ENCODE results near the gene P2RX1.
"Not testable (repeated sequence)": the region's sequence is repeated elsewhere in the genome, so short reads cannot be mapped to it uniquely, and the experiment has no call there.

The P2RX1 gene

DNA sequence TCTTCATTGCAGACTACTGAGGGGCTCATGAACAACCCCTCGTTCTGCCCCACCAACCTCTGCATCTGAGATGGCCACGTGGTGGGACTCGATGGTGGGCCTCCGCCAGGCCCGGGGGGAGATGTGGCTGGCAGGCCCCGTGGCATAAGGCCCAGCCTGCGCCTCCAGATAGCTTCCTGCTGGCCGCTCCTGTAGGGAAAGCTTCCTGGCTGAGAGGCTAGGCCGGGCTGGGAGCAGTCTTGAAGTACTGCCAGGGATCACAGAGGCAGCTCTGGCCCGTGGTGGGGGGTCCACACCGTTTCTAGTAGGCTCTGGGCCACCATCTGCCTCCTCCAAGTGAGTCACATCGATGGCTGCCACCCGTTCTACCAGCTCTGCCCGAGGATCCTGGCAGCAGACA is 31.0 kb downstream of the P2RX1 start:
- DNase-seq: no peak

DNA sequence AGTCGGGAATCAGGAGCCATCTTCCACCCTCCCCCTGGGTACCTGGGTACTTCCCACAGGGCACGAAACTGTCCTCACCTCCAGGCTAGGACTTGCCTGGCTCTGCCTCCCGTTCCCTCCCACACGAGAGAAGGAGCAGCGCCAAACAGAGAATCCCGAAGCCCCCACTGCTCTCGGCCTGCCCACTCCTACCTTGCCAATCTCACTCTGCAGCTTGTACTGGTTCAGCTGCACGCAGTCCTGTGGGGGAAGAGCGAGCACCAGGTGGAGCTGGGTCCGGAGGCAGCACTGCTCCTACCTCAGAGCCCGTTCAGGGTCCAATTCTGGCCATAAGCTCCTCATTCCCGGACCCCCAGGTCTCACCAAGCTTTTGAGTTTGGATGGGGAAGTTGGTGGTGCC is 32.1 kb downstream of the P2RX1 start:
- DNase-seq: no peak

DNA sequence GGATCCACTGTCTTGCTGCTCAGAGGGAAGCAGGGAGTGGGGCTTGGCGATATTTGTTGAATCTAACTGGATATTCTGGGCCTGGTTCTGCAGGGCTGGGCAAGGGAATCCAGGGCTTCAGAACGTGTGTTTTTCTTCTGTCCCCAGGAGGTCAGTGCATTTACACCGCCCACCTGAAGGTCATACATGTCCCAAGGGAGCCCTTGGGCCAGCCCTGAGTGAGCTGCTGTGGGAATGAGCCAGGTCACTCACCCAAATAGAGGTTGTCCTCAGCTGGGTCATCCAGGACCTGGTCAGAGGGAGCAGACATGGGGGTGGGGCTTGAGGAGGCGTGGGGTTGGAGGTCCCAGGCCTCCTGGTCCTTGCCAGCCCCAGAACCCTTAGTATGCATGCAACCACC is 34.0 kb downstream of the P2RX1 start:
- DNase-seq: no peak

DNA sequence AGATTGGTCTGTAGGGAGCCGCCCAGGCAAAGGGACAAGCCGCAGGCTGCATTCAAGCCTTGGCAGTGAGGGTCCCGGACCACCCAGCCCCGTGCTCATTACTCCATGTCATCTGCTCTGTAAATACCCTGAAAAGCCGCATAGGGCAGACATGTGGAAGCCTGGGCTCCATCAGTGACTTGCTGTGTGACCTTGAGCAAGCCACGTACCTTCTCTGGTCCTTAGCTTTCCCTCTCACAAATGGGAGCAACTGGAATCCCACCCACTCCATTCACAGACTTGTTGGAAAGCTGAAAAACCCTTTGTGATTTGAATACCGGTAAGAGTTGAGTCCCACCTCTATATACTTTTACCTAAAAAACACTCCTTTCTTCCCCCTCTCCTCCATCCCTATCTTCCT is 35.3 kb downstream of the P2RX1 start:
- DNase-seq: no peak

DNA sequence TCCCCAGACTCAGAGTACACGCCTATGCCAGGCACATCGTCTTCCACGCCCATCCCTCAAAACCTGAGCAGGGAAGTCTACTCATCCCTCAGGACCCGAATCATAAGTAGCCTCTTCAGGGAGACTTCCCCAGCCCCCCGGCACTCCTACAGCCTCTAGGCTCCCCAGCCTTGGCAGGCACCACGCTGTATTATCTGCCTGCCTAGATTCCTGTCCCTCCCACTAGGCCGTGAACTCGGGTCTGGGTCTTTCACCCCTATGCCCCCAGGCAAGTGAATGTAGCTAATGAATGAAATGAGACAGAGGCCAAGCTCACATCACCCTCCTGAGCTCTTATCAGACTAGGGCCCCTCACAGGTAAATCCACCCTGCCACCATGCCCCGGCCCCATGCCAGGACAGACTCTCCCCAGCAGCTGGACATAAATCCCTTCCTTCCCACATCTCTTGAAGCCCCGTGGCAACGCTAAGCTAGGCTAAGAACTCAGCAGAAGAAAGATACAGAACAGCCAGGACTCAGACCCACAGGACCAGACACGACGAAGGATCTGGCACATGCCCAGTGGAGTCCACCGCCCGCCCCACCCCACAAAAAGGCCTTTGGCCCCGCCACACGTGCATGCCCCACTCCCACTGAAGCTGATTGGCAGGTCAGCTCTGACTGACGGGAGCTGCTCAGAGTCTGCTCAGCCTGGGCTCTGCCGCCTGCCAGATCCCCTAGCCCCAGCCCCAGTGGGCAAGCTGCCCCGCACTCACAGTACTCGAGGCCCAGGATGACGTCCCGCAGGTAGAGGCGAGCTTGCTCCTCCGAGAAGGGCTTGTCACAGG is 36.5 kb downstream of the P2RX1 start:
- DNase-seq: no peak

DNA sequence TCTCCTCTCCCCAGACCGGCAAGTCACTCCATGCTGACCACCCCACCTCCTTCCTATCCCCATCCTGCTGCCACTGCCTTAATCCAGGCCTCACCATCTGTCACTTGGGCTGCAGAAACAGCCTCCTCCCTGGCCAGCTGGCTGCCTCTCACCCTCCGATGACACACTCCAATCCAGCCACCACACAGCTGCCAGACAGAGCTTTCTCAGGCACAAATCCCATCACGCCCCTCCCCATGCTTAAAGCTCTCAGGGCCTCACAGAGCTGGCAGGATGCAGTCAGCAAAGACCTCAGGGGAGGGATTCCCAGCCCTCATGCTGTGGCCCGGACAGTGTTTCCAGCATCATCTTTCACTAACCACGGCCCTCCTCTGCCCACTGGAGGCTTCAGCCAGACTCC is 37.1 kb downstream of the P2RX1 start:
- DNase-seq: no peak

DNA sequence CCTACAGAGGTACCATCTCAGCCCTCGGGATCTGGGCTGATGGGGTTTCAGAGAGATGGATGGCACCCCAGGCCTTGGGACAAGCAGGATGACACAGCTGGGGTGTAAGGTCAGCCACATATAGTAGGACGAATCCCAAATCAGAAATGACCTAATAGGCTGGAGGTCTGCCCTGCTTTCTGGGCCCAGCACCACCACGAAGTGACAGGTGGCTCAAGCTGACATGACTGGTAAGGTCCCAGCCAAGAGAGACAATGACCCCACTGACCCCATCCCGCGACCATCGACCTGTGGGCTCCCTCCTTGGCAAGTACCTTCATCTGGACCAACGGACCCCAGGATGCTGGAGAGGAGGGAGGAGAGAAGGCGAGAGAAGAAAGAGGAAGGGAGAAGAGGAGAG is 39.0 kb downstream of the P2RX1 start:
- no peak for DNase-seq

DNA sequence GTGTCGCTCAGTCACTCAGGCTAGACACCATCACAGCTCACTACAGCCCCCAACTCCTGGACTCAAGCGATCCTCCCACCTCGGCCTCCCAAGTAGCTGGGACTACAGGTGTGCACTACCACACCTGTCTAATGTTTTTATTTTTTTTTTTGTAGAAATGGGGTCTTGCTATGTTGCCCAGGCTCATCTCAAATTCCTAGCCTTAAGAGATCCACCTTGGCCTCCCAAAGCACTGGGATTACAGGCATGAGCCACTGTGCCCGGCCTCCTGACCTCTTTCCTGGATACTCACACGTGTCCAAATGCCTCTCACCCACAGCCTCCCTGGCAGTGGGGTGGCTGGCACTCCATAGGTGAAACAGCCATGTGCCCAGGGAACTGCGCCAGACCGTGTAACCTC is 40.9 kb downstream of the P2RX1 start:
- no peak for DNase-seq

DNA sequence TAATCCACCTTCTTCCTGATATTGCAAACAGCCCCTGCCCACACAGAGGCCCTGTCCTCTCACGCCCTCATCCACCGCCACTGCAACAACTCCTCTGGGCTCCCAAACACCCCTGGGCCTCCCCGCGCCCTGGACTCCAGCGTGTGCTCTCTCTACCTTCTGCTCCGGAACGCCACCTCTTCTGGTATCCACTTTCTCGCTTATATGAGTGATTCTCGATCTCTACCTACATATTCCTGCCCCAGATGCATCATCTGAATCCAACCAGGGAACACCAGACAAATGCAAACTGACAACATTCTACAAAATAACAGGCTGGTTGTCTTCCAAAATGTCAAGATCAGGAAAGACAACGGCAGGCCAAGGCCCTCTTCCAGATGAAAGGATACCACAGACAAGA is 42.4 kb downstream of the P2RX1 start:
- no peak for DNase-seq

DNA sequence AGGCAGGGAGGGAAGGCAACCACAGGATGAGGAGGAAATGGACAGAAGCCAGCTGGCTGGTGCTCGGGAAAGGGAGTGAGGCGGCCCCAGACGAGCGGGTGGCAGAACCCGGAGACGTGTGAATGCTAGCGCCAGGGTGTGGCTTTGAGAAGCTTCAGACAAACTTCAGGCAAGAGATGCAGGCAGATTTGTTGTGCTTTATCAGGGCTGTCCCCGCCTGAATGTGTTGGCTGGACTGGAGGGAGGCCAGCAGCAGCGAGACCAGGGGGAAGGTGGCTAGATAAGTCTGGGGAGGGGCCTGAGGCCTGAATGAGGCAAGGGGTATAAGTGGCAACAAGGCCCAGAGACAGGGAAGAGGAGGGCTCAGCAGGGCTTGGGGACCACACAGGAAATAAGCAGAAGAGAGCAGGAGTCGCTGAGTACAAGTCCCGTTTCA is 45.4 kb downstream of the P2RX1 start:
- DNase-seq: no peak

DNA sequence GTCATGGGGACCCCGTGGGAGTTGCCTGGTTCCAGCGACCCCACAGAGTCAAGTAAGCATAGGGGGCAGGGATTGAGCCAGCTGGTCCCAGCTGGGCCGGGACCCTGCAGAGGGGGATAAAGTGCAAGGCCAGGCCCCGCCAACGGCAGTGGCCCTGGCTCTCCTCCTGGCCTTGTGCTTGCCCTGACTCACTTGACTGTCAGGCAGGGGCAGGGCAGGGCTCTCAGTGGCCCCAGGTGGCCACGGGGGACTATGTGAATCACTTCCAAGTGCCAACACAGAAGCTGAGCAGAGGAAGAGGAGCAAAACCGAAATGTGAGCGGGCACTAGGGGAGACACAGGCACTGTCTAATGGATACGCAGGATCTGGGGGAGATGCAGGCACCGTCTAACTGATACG is 48.7 kb downstream of the P2RX1 start:
- no peak for DNase-seq

DNA sequence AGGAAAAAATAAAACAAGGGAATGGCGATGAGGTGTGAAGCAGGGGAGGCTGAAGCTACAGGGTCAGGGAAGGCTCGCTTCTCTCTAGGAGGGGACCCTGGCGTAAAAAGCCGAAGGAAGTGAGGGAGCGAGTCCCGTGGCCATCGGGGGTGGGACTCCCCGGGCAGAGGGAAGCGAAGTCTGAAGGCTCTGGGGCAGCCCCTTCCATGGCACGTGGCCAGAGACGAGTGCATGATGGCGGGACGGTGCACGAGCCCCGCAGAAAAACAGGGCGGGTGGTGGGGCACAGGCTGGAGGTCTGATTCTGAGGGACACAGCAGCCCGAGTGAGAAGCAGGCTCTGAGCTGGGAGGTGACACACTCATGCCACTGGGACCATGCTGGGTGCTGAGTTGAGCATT is 49.2 kb downstream of the P2RX1 start:
- DNase-seq: no peak

DNA sequence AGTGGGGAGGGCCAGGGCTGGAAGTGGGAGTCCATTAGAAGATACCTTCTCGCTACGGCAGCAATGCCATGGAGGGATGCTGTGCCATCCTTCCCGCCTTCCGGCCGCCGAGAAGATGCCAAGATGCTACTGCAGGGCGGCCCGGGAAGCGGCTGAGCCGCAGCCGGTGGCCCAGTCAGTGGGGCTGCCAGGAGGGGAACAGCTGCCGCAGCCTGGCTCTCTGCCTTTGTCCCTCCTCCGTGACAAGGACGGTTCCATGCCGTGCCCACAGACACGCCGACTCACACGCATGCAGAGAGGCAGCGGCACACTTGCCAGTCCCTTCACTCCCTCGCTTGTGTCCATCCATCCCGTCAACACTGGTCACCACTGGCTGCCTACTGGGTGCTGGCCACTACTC is 50.0 kb downstream of the P2RX1 start:
- DNase-seq: no peak

DNA sequence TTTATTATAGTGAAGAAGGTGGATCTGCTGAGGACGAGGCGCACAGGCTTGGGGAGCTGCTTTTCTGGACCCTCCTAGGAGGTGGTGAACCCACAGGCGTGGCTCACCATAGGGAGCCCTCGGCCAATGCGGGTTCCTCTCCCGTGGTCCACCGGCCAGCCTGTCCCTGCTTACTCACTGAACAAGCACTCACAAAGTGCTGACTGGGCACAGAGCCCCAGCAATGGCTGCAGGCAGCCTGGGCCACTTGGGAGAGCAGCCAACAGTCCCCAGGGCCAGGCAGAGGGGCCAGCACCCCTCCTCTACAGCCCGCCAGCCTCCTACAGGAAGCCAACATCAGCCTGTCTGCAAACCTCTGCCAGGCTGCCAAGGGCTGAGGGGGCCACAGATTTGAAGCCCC is 51.1 kb downstream of the P2RX1 start:
- no peak for DNase-seq

DNA sequence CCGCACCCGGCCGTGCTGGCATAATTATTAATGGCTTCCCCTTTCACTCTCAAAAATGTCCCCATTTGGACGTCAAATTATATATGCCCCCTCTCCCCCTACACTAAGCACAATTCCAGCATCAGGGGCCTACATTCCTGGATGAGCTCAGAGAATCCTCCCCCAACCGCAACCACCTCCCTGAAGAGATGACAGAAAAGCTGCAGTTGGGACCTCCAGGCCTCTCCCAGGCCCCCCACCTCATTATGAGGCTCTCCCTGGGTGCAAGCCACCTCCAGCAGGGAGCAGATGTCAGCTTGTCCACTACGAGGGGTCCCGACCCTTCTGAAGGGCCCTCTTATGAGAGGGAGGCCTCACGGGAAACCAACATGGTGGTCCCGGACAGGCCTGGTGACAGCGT is 51.7 kb downstream of the P2RX1 start:
- no peak for DNase-seq

DNA sequence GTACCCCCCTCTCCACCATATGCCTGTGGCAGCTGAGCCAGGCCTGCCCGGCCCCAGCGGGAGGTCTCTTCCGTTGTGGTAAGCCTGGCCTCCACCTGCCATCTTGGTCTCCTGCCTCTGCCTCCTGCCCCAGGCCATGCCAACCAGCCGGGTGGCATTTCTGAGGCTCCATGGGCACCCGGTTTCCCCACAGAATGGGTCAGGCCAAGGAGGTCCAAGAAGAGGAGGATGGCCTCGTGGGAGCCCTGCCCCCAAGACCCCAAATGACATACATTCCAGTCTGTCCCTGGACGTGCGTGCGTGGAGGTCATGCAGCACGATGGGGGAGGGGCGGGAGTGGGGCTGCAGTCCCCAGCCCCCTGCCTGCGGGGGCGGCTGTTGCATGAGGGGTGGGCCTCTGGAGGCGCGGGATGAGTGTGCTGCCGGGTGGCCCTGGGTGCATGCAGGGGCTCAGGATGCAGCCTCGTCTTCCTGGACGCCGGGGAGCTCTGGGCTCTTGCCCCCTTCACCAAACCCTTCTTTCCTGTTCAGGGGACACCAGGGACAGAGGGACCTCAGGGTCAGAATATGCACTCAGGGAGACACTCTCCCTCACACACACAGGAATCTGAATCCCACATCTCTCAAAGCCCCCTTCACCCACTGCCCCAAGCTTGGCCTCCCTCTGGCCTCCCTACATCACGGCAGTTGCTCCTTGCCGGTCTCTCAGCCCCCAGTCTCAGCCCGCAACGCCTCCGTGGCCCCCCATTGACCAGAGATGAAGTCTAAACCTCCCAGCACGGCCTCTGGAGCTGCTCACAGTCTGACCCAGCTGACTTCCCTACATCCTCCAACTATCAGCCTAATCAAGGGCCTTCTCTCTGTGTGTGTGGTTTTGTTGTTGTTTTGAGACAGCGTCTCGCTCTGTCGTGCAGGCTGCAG is 54.2 kb downstream of the P2RX1 start:
- DNase-seq: no peak

DNA sequence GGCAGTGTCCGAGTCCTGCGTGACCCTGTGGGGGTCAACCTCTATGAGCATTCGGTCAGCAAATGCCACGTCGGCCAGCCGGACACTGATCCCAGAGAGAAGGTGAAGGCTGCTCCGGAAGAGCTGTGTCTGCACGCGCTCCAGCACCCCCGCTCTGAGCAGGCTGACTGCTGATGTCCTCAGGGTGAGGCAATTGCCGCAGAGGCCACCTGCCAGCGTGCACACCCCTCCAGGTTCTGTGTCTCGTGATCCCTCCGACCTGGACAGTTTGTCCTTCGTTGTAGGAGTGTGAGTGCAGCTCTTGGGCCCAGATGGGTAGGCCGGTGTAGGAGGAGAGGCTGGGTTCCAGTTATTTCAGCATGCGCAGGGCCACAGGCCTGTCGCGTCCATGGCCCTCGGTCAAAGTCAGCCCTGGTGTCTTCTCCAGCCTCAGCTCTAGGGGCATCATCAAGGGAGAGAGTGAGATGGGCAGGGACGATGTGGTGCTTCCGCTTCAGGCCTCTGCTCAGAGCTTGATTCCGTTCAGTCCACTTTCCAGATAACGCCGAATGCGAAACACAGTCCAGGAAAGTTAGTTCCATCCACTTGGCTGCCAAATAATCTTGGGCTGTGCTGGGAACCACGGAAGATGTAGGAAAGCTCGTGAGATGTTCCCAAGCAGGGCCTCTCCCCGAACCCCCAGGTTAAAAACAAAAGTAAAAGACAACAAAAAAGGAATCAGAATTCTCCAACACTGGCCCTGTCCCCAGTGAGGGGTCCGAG is 55.1 kb downstream of the P2RX1 start:
- no peak for DNase-seq

DNA sequence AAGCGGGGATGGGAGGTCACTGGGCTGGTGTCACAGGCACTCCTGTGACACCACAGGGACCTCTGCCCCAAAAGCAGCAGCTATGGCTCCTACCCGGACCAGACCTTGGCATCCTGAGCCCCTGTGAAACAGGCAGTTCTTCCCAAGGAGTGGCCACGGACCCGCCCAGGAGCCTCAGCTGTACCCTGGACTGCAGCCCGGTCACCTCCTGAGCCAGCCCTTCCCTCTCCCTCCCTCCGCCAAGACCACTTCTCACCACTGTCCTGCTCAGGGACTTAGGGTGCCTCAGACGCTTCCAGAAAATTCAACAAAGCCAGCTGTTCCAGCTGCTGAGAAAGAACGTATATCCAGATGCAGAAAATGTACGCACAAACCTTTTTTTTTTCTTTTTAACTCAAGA is 56.3 kb downstream of the P2RX1 start:
- no peak for DNase-seq

DNA sequence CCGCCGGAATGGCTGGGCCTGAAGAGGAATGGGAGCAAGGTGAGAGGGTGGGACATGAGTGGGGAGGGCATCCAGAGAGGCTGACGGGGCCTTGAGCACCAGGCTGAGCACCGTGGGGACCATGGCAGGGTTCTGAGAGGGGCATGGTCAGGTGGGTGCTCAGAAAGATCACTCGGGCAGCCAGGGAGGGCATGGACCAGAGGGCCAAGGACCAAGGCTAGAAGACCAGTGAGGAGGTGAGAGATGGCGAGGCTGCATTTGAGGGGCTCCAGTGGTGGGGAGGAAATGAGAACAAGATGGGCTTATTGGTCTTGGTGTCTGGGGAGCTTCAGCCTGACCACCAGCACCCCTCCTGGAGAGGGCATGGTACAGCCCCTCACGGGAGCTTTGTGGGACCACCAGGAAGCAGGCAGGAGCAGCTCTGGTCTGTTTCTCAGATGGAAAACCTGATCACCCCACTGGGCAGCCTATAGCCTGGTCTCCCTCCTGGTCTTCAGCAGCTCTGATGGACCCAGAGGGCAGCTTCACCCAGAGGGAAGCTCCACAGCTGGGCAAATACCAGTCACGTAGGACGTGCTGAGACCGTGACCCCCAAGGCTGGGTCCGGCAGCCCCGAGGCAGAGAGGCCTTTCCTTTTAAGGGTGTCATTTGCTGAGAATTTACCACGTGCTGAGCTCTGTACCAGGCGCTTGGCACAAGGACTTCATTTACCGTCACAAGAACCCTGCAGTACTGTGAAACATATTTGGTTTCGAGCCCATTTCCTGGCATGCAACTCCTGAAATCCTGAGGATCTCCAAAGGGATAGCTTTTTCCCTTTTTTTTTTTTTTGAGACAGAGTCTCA is 58.8 kb downstream of the P2RX1 start:
- no peak for DNase-seq

DNA sequence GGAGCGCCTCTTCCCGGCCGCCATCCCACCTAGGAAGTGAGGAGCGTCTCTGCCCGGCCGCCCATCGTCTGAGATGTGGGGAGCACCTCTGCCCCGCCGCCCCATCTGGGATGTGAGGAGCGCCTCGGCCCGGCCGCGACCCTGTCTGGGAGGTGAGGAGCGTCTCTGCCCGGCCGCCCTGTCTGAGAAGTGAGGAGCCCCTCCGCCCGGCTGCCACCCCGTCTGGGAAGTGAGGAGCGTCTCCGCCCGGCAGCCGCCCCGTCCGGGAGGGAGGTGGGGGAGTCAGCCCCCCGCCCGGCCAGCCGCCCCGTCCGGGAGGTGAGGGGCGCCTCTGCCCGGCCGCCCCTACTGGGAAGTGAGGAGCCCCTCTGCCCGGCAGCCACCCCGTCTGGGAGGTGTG is 62.1 kb downstream of the P2RX1 start:
- not testable (repeated sequence) for DNase-seq

DNA sequence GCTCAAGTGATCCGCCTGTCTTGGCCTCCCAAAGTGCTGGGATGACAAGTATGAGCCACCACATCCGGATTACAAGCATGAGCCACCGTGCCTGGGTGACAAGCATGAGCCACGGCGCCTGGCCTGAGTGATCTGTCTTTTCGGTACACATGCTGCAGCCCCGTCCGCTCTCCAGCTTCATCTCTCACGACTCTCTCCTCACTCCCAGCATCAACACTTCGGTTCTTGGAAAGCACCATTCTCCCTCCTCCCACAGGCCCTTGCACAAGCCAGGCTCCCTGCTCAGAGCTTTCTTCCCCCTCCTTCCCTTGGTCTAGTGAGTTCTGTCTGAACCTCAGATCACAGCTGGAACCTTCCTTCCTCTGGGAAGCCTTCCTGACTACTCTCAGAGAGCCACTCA is 63.7 kb downstream of the P2RX1 start:
- DNase-seq: peak; percentile 25

DNA sequence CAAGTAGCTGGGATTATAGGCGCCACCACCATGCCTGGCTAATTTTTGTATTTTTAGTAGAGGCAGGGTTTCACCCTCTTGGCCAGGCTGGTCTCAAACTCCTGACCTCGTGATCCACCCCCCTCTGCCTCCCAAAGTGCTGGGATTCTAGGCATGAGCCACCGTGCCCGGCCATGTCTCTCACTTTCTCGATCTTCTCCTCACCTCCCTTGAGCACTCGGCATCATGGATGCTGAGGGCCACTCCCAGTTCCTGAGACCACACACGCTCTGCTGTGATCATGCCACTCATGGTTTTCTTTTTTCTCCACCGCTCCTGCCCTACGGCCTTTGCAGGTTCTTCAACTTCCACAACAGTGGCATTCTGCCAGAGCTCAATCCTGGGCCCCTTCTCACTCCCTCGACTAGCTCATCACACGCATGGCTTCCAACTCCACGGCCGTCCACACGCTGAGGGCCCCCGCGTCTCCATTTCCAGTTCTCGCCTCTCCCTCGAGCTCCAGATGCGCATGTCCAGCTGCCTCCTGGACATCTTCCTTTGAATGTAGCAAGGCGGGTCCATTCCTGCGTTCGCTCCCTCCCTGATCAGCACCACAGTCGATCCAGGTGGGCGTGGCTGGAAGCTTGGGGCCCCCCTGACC is 64.7 kb downstream of the P2RX1 start:
- no peak for DNase-seq
